CD4-positive, alpha-beta T cell treated with Interferon gamma for 1 hour (primary cell): Measurements from ENCODE around the gene CAMK2B.

Experiments used
- DNase-seq: peaks from one replicate; pipeline ENCODE4 v3.0.0-alpha.2; 2020

The CAMK2B gene

DNA sequence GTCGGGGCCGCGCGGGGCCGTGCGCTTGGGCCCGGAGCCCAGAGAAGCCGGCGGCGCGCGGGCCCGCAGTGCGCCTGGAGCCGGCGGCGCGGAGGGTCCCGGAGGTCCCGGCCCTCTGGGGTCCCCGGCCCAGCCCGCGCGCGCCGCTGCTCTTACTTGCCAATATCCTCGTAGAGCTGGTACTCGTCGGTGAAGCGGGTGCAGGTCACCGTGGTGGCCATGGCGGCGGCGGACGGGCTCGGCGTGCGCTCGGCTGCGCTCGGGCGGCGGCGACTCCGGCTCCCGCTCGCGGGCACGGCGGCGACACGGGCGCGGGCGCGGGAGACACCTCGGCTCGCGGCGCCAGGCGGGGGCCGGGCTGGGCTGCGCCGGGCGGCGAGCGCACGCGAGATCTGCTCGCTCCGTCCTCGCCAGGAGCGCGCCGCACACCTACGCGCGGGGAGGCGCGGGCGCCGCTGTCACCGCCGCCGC lies at the start of gene CAMK2B:
TSS of gene CAMK2B (minus strand) at position 394 of the 471 bp plus-strand sequence. CDS start at position 221, 173 bp downstream.
- no peak for DNase-seq

DNA sequence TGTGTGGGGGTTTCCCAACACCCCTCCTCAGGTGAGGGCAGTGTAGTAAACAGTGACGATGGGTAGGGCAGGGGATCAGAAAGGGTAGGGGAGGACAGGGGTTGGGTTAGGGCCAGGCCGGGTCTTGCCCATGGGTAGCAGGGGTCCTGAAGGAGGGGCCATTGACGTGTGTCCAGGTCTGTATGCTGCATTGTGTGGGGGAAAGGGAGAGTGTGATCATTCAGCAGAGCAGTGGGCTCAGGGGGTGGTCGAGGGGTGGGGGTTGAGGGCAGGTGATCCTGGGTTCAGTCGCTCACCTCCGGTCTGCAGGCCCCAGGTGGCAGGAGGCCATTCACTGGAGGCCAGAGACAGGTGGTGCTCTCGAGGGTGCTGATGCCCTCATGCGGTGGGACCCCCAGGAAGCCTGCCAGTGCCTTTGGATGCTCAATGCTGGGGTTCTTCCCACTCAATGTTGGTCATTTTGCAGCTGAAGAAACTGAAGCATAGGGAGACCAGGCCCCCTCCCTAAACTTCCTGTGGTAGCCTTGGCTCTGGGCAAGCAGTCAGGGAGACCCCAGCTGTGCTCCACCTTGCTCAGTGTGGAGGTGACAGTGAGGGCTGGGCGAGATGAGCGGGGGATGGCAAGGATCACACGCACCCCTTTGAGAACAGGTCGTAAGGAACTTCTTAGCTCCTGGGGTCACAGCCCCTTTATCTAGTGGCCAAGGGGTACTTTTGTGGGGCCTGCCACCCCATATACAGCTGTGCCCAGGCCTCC lies 48.8 kb upstream of the CAMK2B start:
- no peak for DNase-seq

DNA sequence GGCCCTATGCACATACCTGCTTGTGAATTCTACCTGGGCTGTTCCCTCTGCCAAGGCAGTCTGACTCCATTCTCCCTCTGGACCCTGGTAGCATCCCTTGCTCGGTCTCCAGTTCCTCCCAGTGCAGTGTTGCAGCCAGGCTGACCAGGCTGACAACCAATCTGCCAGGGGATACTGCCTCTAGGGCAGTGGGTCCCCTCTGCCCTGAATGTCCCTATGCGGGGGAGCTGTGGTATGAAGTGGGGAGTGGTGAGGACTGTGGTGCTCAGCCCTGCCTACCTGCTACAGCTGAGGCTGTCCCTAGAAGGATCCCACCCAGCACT lies 48.0 kb upstream of the CAMK2B start:
- DNase-seq: no peak

DNA sequence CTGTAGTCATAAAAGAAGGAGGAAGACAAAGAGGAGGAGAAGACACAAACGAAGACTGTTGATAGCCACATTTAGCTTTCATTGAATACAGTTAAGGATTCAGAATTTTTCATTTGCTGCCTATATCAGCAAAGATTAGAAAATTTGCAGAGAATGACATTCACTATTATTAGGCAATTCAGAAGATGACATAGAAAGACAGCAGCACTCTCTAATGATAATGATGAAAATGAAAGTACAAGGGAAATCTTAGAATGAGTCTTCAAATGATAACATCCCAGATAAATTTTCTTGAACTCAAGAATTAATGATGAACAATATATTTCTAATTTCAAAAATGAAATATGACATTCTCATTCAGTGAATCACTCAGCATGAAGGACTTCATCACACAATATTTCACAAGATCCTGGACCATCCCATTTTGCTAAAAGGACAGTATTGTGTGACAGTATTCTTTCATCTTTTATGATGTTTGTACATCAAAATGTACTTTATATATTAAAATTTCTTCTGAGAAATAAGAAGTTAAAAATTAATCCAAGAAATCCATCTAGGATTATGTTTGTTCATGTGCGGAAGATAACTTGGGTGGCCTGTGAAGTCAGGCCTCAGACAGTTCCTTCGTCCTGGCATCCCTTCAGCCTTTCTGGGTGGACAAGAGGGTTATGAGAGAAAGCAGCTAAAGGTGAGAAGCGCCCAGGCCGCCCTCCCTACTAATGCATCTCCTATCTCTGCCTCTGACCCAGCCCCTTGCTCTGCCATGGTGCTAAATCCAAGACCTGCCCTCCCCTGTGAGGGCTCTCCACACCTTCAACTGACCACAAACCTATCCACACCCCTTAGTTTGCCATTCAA lies 47.4 kb upstream of the CAMK2B start:
- DNase-seq: no peak

DNA sequence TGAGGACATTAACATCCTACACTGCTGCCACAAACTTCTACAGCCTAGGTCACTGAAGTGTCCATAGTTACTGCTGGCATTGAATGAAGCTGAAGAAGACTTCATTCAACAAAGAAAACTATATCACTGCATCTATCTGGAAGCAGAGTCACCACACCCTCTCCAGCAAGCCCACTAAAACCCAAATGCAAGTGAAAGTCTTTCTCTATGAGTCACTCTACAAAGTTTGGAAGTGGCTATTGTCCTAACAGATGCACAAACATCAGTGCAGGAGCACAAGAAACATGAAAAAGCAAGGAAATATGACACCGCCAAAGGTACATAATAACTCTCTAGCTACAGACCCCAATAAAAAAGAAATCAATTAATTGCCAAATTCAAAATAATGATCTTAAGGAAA lies 43.5 kb upstream of the CAMK2B start:
- no peak for DNase-seq

DNA sequence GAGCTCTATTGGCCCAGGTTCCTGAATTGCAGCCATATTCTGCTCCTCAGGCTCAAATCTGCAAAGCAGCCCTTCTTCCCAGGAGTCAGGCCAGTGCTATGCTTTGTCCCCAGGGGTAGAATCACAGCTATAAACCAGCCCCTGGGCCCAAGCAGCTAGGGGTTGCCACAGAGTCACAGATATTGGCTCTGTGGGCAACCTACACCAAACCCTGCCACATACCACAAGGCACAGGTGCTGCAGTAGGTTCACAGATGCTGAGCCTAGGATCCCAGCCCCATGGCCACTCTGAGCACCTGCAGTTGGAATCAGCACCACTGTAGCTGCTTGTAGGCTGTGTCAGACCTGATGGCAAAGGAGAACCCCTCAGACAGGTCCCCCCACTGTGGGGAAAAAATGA lies 43.1 kb upstream of the CAMK2B start:
- no peak for DNase-seq

DNA sequence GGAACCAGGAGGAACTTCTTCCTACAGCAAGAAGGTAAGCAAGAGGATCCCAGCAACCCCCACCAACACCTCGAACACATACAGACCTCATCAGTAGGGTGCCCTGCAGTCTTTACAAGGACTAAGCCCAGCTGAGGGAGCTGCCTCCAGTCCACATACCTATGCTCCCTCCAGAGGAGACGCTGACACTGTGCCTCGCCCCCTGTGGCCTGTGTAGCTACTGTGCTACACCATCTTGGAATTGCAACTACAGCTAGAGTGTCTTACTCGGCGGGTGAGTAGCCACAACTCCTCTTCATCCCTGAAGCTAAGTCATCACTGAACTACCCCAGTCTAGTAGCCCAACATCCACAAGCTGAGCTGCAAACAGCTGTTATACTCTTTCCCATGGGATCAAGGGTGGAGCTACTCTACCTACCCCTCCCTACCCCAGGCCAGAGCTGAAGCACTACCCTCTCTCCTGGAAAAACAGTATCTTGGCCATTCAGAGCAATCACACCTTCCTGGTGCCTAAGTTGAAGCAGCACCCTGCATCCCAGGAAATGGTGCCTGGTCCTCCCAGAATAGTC lies 42.2 kb upstream of the CAMK2B start:
- no peak for DNase-seq

DNA sequence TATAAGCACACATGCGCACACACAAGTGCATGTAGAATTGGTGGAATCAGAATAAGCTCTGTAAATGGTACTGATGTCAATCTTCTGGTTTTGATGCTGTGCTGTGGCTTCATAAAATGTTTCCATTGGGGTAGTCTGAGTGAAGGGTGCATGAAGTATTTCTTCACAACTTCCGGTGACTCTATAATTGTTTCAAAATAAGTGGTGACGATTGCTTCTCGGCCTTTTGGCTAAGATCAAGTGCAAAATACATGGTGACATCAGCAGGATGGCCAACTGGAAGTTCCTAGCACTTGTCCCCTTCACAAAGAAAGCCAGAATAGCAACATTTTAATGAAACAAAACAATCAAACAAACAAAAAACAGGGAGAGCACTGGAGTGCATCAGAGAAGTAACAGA lies 41.6 kb upstream of the CAMK2B start:
- no peak for DNase-seq

DNA sequence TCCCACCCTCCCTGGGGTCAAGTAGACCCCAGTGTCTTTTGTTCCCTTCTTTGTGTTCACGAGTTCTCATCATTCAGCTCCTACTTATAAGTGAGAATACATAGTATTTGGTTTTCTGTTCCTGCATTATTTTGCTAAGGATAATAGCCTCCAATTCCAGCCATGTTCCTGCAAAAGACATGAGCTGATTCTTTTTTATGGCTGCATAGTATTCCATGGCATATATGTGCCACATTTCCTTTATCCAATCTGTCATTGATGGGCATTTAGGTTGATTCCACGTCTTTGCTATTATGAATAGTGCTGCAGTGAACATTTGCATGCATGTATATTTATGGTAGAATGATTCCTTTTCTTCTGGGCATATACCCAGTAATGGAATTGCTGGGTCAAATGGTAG lies 28.3 kb upstream of the CAMK2B start:
- no peak for DNase-seq

DNA sequence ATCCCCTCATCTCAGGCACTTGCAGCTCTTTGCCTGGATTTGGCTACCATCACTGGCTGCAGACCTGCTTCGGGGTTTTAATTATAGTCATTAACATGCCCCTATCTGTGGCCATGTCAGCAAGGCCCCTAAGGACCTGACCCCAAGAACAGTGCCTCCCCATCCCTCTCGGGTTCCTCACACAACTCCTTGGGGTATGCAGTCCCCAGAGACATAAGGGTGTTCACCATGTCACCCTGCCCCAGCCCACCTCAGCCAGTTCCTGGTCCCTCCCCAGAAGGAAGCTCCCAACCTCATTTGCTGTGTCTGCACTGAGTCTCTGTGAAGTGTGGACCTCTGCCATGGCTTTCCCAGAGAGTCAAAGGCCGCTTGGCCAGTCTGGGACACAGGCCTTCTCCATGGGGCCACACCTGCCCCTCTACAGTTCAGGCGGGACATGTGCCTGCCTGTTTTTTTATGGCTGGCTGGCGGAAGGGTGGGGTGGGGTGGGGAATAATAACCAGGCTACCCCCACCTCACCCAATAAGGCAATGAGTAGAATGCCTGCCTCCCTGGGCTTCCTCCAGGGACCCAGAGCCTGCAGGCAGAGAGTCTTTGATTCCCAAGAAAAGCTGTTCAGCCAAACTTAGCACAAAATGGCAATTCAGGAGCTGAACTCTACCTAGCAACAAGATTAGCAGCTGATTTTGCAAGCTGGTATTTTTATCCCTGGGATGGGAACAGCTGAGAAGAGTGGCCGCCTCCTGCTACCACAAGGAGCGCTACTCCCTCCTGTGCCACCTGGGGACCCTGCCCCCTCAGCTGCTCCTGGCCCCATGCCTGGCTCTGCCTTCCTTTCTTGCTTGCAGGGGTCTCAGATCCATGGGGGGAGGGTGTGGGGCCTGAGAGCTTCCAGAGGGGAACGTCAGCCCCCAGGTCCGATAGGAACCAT lies 23.7 kb upstream of the CAMK2B start:
- DNase-seq: no peak

DNA sequence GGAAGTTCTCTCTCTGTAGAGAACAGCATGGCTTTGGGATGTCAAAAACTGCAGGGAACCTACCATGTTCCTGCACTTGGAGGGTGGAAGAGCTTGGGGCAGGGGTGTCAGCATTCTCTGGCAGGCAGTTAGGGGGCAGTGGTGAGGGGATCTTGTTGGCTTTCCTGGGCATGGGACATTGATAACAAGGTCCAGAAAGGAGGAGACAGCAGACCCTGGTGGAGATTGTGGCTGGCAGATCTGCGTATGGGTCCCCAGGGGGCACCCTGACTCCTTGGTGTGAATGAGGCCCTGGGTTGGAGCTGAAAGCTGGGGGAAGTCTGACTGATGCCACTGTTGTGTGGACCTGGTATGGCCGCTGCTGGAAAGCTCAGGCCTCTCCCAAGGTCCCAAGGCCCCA lies 22.9 kb upstream of the CAMK2B start:
- DNase-seq: no peak

DNA sequence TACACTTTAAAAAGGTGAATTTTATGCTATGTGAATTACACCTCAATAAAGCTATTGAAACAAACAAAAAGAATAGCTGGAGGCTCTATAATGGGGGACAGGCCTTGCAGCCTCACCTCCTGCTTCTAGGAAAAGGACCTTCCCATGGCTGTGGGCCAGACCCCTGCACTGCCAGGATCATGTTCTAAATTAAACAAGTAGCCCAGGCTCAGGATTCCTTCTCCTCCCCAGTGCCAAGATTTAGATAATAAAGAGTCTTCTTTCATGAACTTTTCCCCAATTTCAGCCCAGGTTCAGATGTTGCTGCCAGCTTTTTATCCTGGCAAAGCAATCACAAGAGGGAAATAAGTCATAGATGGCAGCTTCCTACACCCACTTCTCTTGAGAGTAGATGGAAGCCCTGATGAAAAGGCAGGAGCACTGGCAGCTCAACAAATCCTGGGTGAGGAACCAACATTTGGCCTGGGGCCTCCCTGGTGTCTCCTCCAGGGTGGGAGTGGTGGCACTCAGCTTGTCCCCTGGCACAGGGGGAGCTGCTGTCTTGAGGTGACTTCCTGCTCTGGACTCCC lies 22.2 kb upstream of the CAMK2B start:
- no peak for DNase-seq

DNA sequence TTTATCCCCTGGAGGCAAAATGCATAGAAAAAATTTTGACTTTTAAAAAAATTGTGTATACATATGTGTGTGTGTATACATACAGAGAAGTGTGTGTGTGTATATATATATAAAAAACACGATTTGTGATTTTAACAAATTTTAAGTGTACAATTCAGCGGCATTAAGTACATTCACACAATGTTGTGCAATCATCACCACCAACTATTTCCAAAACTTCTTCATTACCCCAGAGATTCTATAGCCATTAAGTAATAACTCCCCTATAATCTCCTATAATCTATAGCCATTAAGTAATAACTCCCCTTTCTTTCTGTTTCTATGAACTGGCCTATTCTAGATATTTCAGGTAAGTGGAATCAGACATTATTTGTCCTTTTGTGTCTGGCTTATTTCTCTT lies 20.7 kb upstream of the CAMK2B start:
- DNase-seq: no peak

DNA sequence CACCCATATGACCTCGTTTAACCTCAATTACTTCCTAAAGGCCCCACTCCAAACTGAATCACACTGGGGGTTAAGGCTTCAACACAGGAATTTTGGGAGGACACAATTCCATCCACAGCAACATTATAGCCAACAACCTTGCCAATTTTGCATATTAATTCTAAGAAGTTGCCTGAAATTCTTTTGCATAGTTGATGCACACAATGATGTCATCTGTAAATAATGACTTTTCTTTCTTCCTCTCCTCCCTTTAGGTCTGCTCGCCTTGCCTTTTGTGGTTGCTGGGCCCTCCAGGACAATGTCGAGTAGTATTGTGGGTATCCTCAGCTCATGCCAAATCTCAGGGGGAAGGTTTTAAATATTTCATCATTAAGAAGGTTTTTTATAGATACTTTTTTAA lies 16.0 kb upstream of the CAMK2B start:
- DNase-seq: no peak

DNA sequence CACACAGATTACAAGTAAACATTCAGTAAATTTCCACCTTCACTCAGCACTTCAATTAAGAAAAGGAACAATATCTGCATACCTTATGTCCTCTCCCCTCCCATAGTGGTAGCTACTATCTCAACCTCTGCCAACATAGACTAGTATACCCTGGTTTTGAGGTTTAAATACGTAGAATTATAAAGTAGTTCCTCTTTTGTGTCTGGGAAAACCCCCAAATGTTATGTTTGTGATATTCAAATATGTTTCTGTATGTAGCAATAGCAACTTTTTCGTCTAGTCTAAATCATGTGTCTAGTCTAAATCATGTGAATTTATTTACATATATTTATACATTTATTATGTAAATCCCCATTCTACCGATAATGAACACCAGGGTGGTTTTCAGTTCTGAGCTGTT lies 13.2 kb upstream of the CAMK2B start:
- DNase-seq: no peak

DNA sequence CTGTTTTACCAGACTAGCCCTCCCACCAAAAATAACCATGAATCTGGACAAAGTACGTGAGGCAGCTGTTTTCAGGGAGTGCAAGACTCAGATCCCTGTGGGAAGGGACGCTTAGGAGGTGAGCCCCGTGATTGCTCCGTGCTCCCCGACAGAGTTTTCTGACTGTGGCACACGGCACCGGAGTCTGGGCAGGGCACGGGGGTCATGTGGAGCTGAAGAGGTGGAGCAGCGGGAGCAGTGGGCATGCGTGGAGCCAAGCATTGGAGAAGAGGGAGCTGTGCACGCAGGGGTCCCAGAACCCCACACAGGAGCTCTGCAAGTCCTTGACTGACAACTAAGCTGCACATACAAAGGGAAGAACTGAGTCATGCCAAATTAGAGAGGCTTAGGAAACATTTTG lies 11.1 kb upstream of the CAMK2B start:
- DNase-seq: no peak

DNA sequence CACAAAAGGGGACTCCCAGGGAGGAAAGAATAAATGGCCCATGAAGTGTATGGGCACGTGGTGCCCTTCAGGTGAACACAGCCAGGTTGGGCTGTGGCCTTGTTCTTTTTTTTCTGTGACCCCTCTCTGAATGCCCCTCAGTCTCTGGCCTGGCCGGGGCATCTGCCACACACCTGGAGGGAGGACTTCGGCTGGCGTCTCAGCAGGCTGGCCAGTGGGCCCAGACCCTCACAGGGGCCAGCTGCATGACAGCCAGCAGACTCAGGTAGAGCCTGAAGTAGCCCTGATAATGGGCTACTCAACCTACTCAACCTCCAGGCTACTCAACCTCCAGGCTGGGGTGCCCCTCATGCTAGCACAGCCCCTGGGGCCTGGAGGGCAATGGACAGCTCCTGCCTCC lies 9.8 kb upstream of the CAMK2B start:
- no peak for DNase-seq

DNA sequence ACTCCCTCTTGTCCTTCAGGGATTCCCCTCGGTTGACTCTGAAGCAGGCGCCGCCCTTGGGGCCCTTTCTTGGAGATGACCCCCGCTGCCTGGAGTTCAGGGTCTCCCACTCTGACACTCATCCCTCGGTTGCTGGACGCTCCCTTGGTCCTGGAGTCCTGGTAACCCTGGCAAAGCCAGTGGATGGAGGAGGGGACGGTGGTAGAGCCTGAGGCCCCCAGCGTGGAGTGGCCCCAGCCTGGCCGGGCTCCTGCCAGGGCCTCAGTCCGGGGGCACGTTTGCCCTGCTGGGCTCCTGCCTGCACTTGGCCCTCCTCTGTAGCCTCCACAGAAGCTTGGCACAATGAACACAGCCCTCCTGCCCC lies 9.3 kb upstream of the CAMK2B start:
- no peak for DNase-seq

DNA sequence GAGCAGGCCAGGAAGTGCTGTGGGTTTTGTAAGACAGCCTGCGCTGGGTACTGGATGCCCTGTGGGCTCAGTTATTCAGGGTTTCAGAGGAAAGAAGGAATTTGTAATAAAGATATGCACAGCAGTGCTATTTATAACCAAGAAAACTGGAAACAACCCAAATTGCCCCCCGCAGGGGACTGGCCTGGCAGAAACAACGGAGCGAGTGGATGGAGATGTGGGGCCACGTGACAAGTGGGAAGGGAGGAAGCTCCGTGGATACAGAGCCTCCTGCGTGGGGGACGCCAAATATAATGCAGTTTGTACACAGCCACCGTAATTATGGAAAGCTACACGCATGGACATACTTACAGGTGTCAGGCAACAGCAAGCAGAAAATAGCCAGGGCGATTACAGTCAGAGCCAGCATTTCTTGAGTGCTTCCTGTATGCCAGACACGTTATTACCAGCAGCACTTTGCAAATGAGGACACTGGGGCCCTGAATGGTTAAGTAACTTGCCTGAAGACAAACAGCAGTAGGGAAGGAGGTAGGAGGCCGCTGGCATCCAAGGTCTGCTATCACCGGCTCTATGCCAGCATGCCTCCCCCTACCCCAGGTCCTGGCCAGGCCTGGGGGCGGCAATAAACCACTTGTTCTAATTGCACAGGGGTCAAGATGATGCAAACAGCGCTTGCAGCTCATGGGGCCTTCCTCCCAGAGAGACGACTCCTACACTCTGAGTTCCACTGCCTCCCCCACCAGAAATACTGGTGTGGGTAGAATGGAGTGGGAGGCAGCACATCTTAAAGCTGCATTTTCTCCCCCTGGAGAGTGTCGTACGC lies 8.7 kb upstream of the CAMK2B start:
- DNase-seq: no peak

DNA sequence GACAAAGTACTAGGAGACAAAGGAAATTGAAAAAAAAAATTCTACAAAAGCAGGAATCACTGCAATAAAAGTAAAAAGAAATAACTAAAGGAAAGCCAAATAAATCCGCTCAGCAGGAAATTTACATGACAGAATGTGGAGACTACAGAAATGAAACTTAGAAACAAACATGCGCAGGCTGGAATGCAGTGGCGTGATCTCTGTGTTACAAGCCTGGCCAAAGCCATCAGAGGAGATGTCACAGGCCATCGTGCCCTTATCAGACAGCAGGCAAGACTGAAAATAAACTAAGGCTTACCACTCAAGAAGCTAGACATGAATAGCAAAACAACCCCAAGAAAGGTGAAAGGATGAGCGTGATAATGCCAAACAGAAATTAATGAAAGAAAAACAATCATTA lies 6.3 kb upstream of the CAMK2B start:
- DNase-seq: no peak

DNA sequence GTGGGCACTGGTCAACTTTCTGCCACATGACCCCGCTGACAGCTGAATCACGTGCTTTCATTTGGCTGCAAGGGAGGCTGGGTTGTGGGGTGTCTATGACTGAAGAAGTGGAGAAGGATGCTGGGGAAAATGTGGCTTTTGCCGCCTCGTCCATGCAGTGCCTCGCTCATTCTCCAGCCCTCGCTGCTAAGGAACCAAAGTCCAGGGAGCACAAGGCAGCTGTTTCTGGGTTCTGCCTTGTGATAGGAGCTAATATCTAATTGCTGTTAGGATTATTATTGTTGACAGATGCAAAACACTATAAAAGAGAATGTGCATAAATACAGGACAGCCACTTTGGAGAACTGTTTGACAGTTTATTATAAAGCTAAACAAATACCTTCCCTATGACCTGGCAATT lies 4.9 kb upstream of the CAMK2B start:
- DNase-seq: no peak

DNA sequence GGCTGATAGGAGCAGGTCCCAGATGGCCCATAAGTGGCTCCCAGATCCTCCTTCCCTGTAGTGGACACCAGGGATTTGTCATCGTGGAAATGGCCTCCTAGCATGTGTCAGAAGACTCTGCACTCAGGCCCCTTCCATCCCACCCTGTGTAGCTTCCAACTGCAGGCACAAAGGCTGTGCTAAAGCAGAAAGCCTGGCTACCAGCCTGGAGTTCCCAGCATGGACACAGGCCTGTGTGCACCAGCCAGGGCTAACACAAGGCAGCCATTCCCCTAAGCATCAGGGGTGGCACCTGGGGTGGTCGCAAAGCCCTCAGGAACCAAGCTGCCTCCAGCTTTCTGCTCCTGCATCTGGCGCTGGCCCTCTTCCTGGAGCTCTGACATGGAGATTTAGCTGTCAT lies 4.5 kb upstream of the CAMK2B start:
- DNase-seq: no peak
